ENCODE measurements around the gene NCKAP1. TPM values are rescaled to one million over a fixed set of nuclear protein-coding genes. Genes with fewer than 3 reads are reported as not detected.
"Not testable (repeated sequence)": the region's sequence is repeated elsewhere in the genome, so short reads cannot be mapped to it uniquely, and the experiment has no call there.

NCKAP1 gene
- total and polyA plus RNA-seq, 2 donors (not counting 1 experiment from before 2014, with no cell fraction given): 141 to 219 TPM

GRCh38 chr2:183057333-183057985, 19.2 kb upstream of the NCKAP1 start:
- Histone ChIP-seq H3K27me3 (ENCODE audit: control insufficient read depth, insufficient read depth, low read length) (no peaks in the 10 kb centered on the region), H4K20me1 (ENCODE audit: control insufficient read depth, extremely low read depth, insufficient read depth, low read length) (no peaks in the 10 kb centered on the region), H3K27ac (ENCODE audit: insufficient read depth, low read length) (no peak overlapping the region), H3K4me1 (ENCODE audit: control insufficient read depth, extremely low read depth, insufficient read depth, low read length) (no peaks in the 10 kb centered on the region), H2AFZ (ENCODE audit: low read length) (no peak overlapping the region), H3K36me3 (ENCODE audit: control insufficient read depth, insufficient read depth, low read length) (no peaks in the 10 kb centered on the region), H3K4me3 (replicated peaks in 1 of 4; ENCODE audit: control extremely low read depth in 1 of 4, insufficient read depth in 1 of 4, low read depth in 3 of 4, low read length in 4 of 4) (no peak overlapping the region), H3K4me2 (ENCODE audit: extremely low read depth, insufficient read depth, low read length) (no peak overlapping the region), H3K79me2 (ENCODE audit: control insufficient read depth, insufficient read depth, low read length) (no peaks in the 10 kb centered on the region), H3K9me3 (ENCODE audit: control insufficient read depth, insufficient read depth, low read depth, low read length) (no peaks in the 10 kb centered on the region), H3K9ac (ENCODE audit: insufficient read depth, low read length) (no peak overlapping the region)
- no peak for TF ChIP-seq EZH2 (IDR thresholded peaks at IDR 0.05; ENCODE audit: low read length, missing control alignments)
- TF ChIP-seq, protein P1, sequence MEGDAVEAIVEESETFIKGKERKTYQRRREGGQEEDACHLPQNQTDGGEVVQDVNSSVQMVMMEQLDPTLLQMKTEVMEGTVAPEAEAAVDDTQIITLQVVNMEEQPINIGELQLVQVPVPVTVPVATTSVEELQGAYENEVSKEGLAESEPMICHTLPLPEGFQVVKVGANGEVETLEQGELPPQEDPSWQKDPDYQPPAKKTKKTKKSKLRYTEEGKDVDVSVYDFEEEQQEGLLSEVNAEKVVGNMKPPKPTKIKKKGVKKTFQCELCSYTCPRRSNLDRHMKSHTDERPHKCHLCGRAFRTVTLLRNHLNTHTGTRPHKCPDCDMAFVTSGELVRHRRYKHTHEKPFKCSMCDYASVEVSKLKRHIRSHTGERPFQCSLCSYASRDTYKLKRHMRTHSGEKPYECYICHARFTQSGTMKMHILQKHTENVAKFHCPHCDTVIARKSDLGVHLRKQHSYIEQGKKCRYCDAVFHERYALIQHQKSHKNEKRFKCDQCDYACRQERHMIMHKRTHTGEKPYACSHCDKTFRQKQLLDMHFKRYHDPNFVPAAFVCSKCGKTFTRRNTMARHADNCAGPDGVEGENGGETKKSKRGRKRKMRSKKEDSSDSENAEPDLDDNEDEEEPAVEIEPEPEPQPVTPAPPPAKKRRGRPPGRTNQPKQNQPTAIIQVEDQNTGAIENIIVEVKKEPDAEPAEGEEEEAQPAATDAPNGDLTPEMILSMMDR (conservative IDR thresholded peaks at IDR 0.05 in 1 of 2, IDR thresholded peaks at IDR 0.05 in 1 of 2; ENCODE audit: low read depth in 1 of 2, low read length in 2 of 2): no peak
- no peak for DNase-seq (ENCODE audit: low read depth in 2 of 2)

DNA sequence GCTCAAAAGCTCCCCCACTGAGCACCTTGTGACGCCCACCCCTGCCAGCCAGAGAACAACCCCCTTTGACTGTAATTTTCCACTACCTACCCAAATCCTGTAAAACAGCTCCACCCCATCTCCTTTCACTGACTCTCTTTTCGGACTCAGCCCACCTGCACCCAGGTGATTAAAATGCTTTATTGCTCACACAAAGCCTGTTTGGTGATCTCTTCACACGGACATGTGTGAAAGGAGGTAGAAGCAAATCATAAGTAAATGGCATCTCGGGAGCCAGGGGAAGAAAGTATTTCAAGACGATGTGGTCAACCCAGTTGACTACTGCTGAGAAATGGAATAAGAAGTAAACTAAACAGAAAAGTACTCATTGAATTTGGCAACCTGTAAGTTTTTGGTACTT, 11.2 kb upstream of the NCKAP1 start:
- no peak overlapping the region for H3K9ac ChIP-seq (ENCODE audit: insufficient read depth, low read length)
- DNase-seq (ENCODE audit: low read depth in 2 of 2): no peak
- no peaks in the 10 kb centered on the region for H3K36me3 ChIP-seq (ENCODE audit: control insufficient read depth, insufficient read depth, low read length)
- H3K9me3 ChIP-seq (ENCODE audit: control insufficient read depth, insufficient read depth, low read depth, low read length): no peaks in the 10 kb centered on the region
- TF ChIP-seq, protein P1 (conservative IDR thresholded peaks at IDR 0.05 in 1 of 2, IDR thresholded peaks at IDR 0.05 in 1 of 2; ENCODE audit: low read depth in 1 of 2, low read length in 2 of 2): no peak
- TF ChIP-seq EZH2 (IDR thresholded peaks at IDR 0.05; ENCODE audit: low read length, missing control alignments): no peak
- peaks cover 6% of the 10 kb centered on the region for H3K27me3 ChIP-seq (ENCODE audit: control insufficient read depth, insufficient read depth, low read length)
- H3K4me3 ChIP-seq (replicated peaks in 1 of 4; ENCODE audit: control extremely low read depth in 1 of 4, insufficient read depth in 1 of 4, low read depth in 3 of 4, low read length in 4 of 4): no peak overlapping the region
- no peak overlapping the region for H2AFZ ChIP-seq (ENCODE audit: low read length)
- H3K4me1 ChIP-seq (ENCODE audit: control insufficient read depth, extremely low read depth, insufficient read depth, low read length): no peaks in the 10 kb centered on the region
- H3K4me2 ChIP-seq (ENCODE audit: extremely low read depth, insufficient read depth, low read length): no peak overlapping the region
- H3K79me2 ChIP-seq (ENCODE audit: control insufficient read depth, insufficient read depth, low read length): no peaks in the 10 kb centered on the region
- no peaks in the 10 kb centered on the region for H4K20me1 ChIP-seq (ENCODE audit: control insufficient read depth, extremely low read depth, insufficient read depth, low read length)
- no peak overlapping the region for H3K27ac ChIP-seq (ENCODE audit: insufficient read depth, low read length)

GRCh38 chr2:183047486-183048125, 9.3 kb upstream of the NCKAP1 start:
- H3K79me2 ChIP-seq (ENCODE audit: control insufficient read depth, insufficient read depth, low read length); H3K4me1 ChIP-seq (ENCODE audit: control insufficient read depth, extremely low read depth, insufficient read depth, low read length); H3K36me3 ChIP-seq (ENCODE audit: control insufficient read depth, insufficient read depth, low read length); H3K27ac ChIP-seq (ENCODE audit: insufficient read depth, low read length); H3K27me3 ChIP-seq (ENCODE audit: control insufficient read depth, insufficient read depth, low read length); H2AFZ ChIP-seq (ENCODE audit: low read length); H3K9me3 ChIP-seq (ENCODE audit: control insufficient read depth, insufficient read depth, low read depth, low read length); H3K9ac ChIP-seq (ENCODE audit: insufficient read depth, low read length); DNase-seq (ENCODE audit: low read depth in 2 of 2); H3K4me3 ChIP-seq (replicated peaks in 1 of 4; ENCODE audit: control extremely low read depth in 1 of 4, insufficient read depth in 1 of 4, low read depth in 3 of 4, low read length in 4 of 4); H4K20me1 ChIP-seq (ENCODE audit: control insufficient read depth, extremely low read depth, insufficient read depth, low read length); H3K4me2 ChIP-seq (ENCODE audit: extremely low read depth, insufficient read depth, low read length): not testable (repeated sequence)

DNA sequence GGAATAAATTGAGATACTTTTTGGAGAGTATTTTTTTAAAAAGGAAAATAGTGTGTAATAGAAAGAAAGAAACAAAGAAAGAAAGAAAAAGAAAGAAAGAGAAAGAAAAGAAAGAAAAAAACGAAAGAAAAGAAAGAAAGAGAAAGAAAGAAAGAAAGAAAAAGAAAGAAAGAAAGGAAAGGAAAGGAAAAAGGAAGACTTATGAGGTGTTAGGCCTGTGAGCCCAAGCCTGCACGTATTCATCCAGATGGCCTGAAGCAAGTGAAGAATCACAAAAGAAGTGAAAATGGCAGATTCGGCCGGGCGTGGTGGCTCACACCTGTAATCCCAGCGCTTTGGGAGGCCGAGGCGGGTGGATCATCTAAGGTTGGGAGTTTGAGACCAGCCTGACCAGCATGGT, 5.3 kb upstream of the NCKAP1 start:
- not testable (repeated sequence) for H3K4me3 ChIP-seq (replicated peaks in 1 of 4; ENCODE audit: control extremely low read depth in 1 of 4, insufficient read depth in 1 of 4, low read depth in 3 of 4, low read length in 4 of 4); H3K9me3 ChIP-seq (ENCODE audit: control insufficient read depth, insufficient read depth, low read depth, low read length); H3K79me2 ChIP-seq (ENCODE audit: control insufficient read depth, insufficient read depth, low read length); H3K4me1 ChIP-seq (ENCODE audit: control insufficient read depth, extremely low read depth, insufficient read depth, low read length); H3K27me3 ChIP-seq (ENCODE audit: control insufficient read depth, insufficient read depth, low read length); DNase-seq (ENCODE audit: low read depth in 2 of 2); H3K4me2 ChIP-seq (ENCODE audit: extremely low read depth, insufficient read depth, low read length); H2AFZ ChIP-seq (ENCODE audit: low read length); H3K9ac ChIP-seq (ENCODE audit: insufficient read depth, low read length); H3K36me3 ChIP-seq (ENCODE audit: control insufficient read depth, insufficient read depth, low read length); H3K27ac ChIP-seq (ENCODE audit: insufficient read depth, low read length); H4K20me1 ChIP-seq (ENCODE audit: control insufficient read depth, extremely low read depth, insufficient read depth, low read length)

Data from fibroblast of lung (primary cell).